ENCODE measurements around the gene RNF152.

Gene RNF152

GRCh38 chr18:61892683-61893308 lies at the start of gene RNF152:
Gene RNF152 (minus strand): TSS chr18:61893007. CDS start chr18:61816463, 76,544 bp downstream.
- no peak for DNase-seq (ENCODE audit: low read depth)

GRCh38 chr18:61941948-61942471 lies 49.2 kb upstream of the RNF152 start:
- DNase-seq (ENCODE audit: low read depth), result no peak

GRCh38 chr18:61939046-61939674 lies 46.4 kb upstream of the RNF152 start:
- DNase-seq (ENCODE audit: low read depth), result no peak

GRCh38 chr18:61935362-61935761 lies 42.6 kb upstream of the RNF152 start:
- no peak for DNase-seq (ENCODE audit: low read depth)

- no peak for DNase-seq (ENCODE audit: low read depth)
Measured at GRCh38 chr18:61931654-61932379, 39.0 kb upstream of the RNF152 start.

- no peak for DNase-seq (ENCODE audit: low read depth)
Measured at GRCh38 chr18:61929881-61930640, 37.3 kb upstream of the RNF152 start.

- no peak for DNase-seq (ENCODE audit: low read depth)
Measured at GRCh38 chr18:61926532-61926931, 33.7 kb upstream of the RNF152 start.

- no peak for DNase-seq (ENCODE audit: low read depth)
Measured at GRCh38 chr18:61924550-61924949, 31.7 kb upstream of the RNF152 start.

- no peak for DNase-seq (ENCODE audit: low read depth)
Measured at GRCh38 chr18:61922435-61922834, 29.6 kb upstream of the RNF152 start.

GRCh38 chr18:61921621-61922235 lies 28.9 kb upstream of the RNF152 start:
- no peak for DNase-seq (ENCODE audit: low read depth)

GRCh38 chr18:61917818-61918217 lies 25.0 kb upstream of the RNF152 start:
- no peak for DNase-seq (ENCODE audit: low read depth)

GRCh38 chr18:61912476-61912875 lies 19.7 kb upstream of the RNF152 start:
- DNase-seq (ENCODE audit: low read depth), result no peak

- DNase-seq (ENCODE audit: low read depth), result no peak
Measured at GRCh38 chr18:61910101-61910500, 17.3 kb upstream of the RNF152 start.

- no peak for DNase-seq (ENCODE audit: low read depth)
Measured at GRCh38 chr18:61908661-61909060, 15.9 kb upstream of the RNF152 start.

- DNase-seq (ENCODE audit: low read depth), result no peak
Measured at GRCh38 chr18:61901323-61901986, 8.6 kb upstream of the RNF152 start.

- DNase-seq (ENCODE audit: low read depth), result no peak
Measured at GRCh38 chr18:61900504-61901281, 7.9 kb upstream of the RNF152 start.

- DNase-seq (ENCODE audit: low read depth), result no peak
Measured at GRCh38 chr18:61898640-61899101, 5.9 kb upstream of the RNF152 start.

- DNase-seq (ENCODE audit: low read depth), result no peak
Measured at GRCh38 chr18:61896757-61897156, 4.0 kb upstream of the RNF152 start.

- DNase-seq (ENCODE audit: low read depth), result no peak
Measured at GRCh38 chr18:61896118-61896517, 3.3 kb upstream of the RNF152 start.

GRCh38 chr18:61894751-61895524 lies 2.1 kb upstream of the RNF152 start:
- DNase-seq (ENCODE audit: low read depth), result no peak

All from stromal cell of bone marrow (primary cell).